GM23248 (cell line): ENCODE data around the gene KIF16B. TPM values are rescaled to one million over a fixed set of nuclear protein-coding genes. Genes with fewer than 3 reads are reported as not detected.

Experiments used
- DNase-seq: peaks from one replicate; pipeline ENCODE4 v3.0.0-alpha.2; 2015
- H2AFZ ChIP-seq: fragments of 200-600 bp; sonication (generic); 2 replicates; pipeline ENCODE4 v1.6.1; 2016; ENCODE audit warnings: antibody characterized with exemption
- H3F3A ChIP-seq: fragments of 200-600 bp; sonication (generic); 2 replicates; pipeline ENCODE4 v1.6.1; 2016; ENCODE audit warnings: mild to moderate bottlenecking, antibody characterized with exemption, mixed run types; ENCODE audit not compliant: insufficient read depth
- H3K27ac ChIP-seq: fragments of 200-600 bp; sonication (generic); 2 replicates; pipeline ENCODE4 v1.5.1; 2016; ENCODE audit warnings: mild to moderate bottlenecking
- H3K27me3 ChIP-seq: fragments of 200-600 bp; sonication (generic); replicated peaks from 2 replicates; pipeline ENCODE4 v1.6.1; 2016; ENCODE audit warnings: mild to moderate bottlenecking; ENCODE audit not compliant: insufficient read depth
- H3K36me3 ChIP-seq: fragments of 200-600 bp; sonication (generic); 2 replicates; pipeline ENCODE4 v1.6.1; 2016; ENCODE audit warnings: low read depth, mild to moderate bottlenecking
- H3K4me1 ChIP-seq: fragments of 200-600 bp; sonication (generic); 2 replicates; pipeline ENCODE4 v1.6.1; 2016; ENCODE audit warnings: mild to moderate bottlenecking; ENCODE audit not compliant: insufficient read depth
- H3K4me2 ChIP-seq: fragments of 200-600 bp; sonication (generic); one replicate; pipeline ENCODE4 v1.6.1; 2016; ENCODE audit warnings: mild to moderate bottlenecking; ENCODE audit not compliant: unreplicated experiment
- H3K4me3 ChIP-seq: fragments of 200-600 bp; sonication (generic); 2 replicates; pipeline ENCODE4 v1.5.1; 2016; ENCODE audit warnings: mild to moderate bottlenecking
- H3K79me2 ChIP-seq: fragments of 200-600 bp; sonication (generic); 2 replicates; pipeline ENCODE4 v1.6.1; 2016; ENCODE audit warnings: mild to moderate bottlenecking; ENCODE audit not compliant: insufficient read depth
- H3K9ac ChIP-seq: fragments of 200-600 bp; sonication (generic); 2 replicates; pipeline ENCODE4 v1.6.1; 2016; ENCODE audit warnings: mild to moderate bottlenecking
- H3K9me2 ChIP-seq: fragments of 200-600 bp; sonication (generic); 2 replicates; pipeline ENCODE4 v1.6.1; 2016; ENCODE audit warnings: mixed run types, mild to moderate bottlenecking, moderate library complexity; ENCODE audit not compliant: insufficient read depth
- H3K9me3 ChIP-seq: fragments of 200-600 bp; sonication (generic); one replicate; pipeline ENCODE4 v1.6.1; 2017; ENCODE audit warnings: low read depth
- H4K20me1 ChIP-seq: fragments of 200-600 bp; sonication (generic); 2 replicates; pipeline ENCODE4 v1.6.0; 2016; ENCODE audit not compliant: insufficient read depth
- EZH2 ChIP-seq: fragments of 200-600 bp; sonication (generic); IDR thresholded peaks from 2 replicates; pipeline ENCODE4 v1.6.1; 2018; ENCODE audit warnings: antibody characterized with exemption, mild to moderate bottlenecking; ENCODE audit not compliant: insufficient read depth, poor library complexity, severe bottlenecking
- EZH2phosphoT487 ChIP-seq: fragments of 200-600 bp; sonication (generic); IDR thresholded peaks from 2 replicates; pipeline ENCODE4 v1.6.1; 2018; ENCODE audit warnings: antibody characterized with exemption, moderate library complexity, mild to moderate bottlenecking, low read depth; ENCODE audit not compliant: insufficient read depth
- WGBS, 2 experiments: methylation state at CpG; one replicate each; pipeline ENCODE4 v1.1.6; 2015 to 2017; ENCODE audit warnings: low lambda C conversion rate in 2 of 2, low coverage in 1 of 2; ENCODE audit errors: missing lambda C conversion rate in 2 of 2; 5-methylcytosine and 5-hydroxymethylcytosine counted together
- in situ Hi-C: fragments of 300-500 bp; cut with MboI; formaldehyde crosslinking; loops from 2 replicates; pipeline ENCODE4 v1.15.0; 2020
- polyA plus RNA-seq: library from polyadenylated mRNA; unstranded; fragments of >200 nt; fragmentation: Nextera tagmentation; extraction: Ambion mirVana; gene quantifications from 2 replicates; pipeline ENCODE4 v1.2.1, GENCODE V29; 2016
- total RNA-seq: library from RNA; depleted of rRNA; stranded (reverse); fragments of >200 nt; shearing (Covaris generic); gene quantifications from 2 replicates; pipeline ENCODE4 v1.2.3, GENCODE V29; 2014

Gene KIF16B
- total and polyA plus RNA-seq, 2 experiments from 2014 or later, result 1.7 to 2.6 TPM

- Histone ChIP-seq H3K27ac (no peak overlapping the region), H3K9ac (no peak overlapping the region), H3K9me2 (no peaks in the 10 kb centered on the region), H3F3A (no peaks in the 10 kb centered on the region), H4K20me1 (no peaks in the 10 kb centered on the region), H3K4me2 (no peak overlapping the region), H3K36me3 (no peaks in the 10 kb centered on the region), H3K27me3 (no peaks in the 10 kb centered on the region), H3K79me2 (no peaks in the 10 kb centered on the region), H2AFZ (no peak overlapping the region), H3K9me3 (no peaks in the 10 kb centered on the region), H3K4me3 (no peak overlapping the region), H3K4me1 (no peaks in the 10 kb centered on the region)
- TF ChIP-seq EZH2phosphoT487 (no peak), EZH2 (no peak)
- in situ Hi-C loops, result no loop called here
- DNase-seq, result no peak
- 58% methylated on average over 7 of the region's 7 CpGs for WGBS, 2 experiments
These were observed 327.0 kb downstream of the KIF16B start for GRCh38 chr20:16246291-16246690.

DNA sequence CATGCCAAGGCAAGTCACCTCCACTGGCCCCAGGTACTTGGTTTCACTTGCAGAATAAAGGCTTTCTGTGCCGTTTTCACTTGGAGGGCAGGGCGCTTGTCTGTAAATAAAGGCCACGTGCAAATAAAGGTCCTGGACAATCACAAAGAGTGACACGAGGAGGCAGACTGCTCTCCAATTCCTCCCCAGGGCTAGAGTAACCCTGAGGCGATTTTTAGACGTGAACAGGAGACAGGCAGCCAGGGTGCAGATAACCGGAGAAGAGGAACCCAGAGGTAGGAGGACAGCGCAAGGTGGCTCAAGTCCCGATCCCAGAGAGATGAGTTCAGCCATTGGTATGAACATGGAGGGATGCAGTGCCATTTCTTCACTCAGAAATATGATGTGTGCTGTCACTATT is 327.4 kb downstream of the KIF16B start:
- WGBS, 2 experiments, result 46 to 47% methylated on average over 9 of the region's 9 CpGs
- no peak for TF ChIP-seq EZH2
- TF ChIP-seq EZH2phosphoT487, result no peak

DNA sequence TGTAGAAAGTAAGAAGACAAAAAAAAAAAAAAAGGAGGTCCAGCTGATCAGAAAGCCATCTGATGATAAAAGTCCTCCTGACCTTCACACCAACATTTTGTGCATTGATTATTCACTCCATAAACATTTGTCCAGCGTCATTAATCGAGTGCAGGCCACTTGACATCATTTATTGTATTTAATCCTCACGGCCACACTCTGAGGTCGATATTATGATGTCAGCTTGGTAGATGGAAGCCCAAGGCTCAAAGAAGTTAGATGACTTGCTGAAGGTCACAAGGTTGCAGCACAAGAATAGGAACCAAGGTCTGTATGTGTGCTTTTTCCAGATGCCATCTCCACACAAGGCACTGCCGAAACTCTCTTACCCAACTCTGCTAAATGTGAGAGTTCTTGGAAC is 328.4 kb downstream of the KIF16B start:
- Histone ChIP-seq H3K4me3 (no peak overlapping the region), H3F3A (no peaks in the 10 kb centered on the region)

More for the DNA sequence above, 327.4 kb downstream of the KIF16B start:
- H3K9ac ChIP-seq, result no peak overlapping the region
- no peaks in the 10 kb centered on the region for H3K36me3 ChIP-seq
- no peak overlapping the region for H2AFZ ChIP-seq
- no peak overlapping the region for H3K4me3 ChIP-seq
- in situ Hi-C loops, result no loop called here
- no peaks in the 10 kb centered on the region for H3K9me3 ChIP-seq
- no peak overlapping the region for H3K4me2 ChIP-seq
- no peaks in the 10 kb centered on the region for H3K27me3 ChIP-seq
- DNase-seq, result no peak
- no peaks in the 10 kb centered on the region for H3K4me1 ChIP-seq
- no peaks in the 10 kb centered on the region for H3F3A ChIP-seq
- H3K79me2 ChIP-seq, result no peaks in the 10 kb centered on the region
- H4K20me1 ChIP-seq, result no peaks in the 10 kb centered on the region
- no peaks in the 10 kb centered on the region for H3K9me2 ChIP-seq
- no peak overlapping the region for H3K27ac ChIP-seq

DNA sequence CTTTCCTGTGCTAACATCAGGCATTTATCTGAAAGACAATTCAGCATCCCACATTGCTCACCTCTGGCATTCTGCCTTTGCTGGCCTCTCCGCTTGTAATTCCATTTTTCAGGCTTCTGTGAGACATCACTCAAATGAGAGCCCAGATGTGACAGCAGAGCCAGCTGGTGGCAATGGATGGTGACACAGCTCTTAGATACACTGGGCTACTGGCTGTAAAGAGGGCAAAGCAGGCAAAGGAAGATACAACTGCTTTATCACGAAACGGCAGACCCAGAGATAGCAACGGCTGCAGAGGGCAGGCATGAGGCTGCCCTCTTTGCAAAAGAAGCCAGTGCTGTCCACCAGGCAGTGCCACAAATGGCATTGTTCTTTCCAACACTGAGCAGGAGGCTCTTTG is 329.8 kb downstream of the KIF16B start:
- WGBS, 2 experiments, result 5% methylated on average over 4 of the region's 4 CpGs
- Histone ChIP-seq H3K27me3 (no peaks in the 10 kb centered on the region), H3K4me2 (peak overlapping the region; percentile 12), H3F3A (no peaks in the 10 kb centered on the region), H3K27ac (no peak overlapping the region), H3K9me3 (no peaks in the 10 kb centered on the region), H4K20me1 (no peaks in the 10 kb centered on the region), H2AFZ (no peak overlapping the region), H3K79me2 (no peaks in the 10 kb centered on the region), H3K4me3 (peak overlapping the region; percentile 29; the same call in 1 of the 2 replicates), H3K9ac (no peak overlapping the region), H3K9me2 (no peaks in the 10 kb centered on the region), H3K4me1 (no peaks in the 10 kb centered on the region), H3K36me3 (no peaks in the 10 kb centered on the region)
- DNase-seq, result no peak
- TF ChIP-seq EZH2phosphoT487 (no peak), EZH2 (no peak)
- in situ Hi-C loops, result no loop called here

More for the DNA sequence above, 328.4 kb downstream of the KIF16B start:
- H3K9me3 ChIP-seq, result no peaks in the 10 kb centered on the region
- WGBS, 2 experiments, result 55% methylated on average over 5 of the region's 5 CpGs
- no peaks in the 10 kb centered on the region for H3K9me2 ChIP-seq
- H3K9ac ChIP-seq, result no peak overlapping the region
- TF ChIP-seq EZH2phosphoT487 (no peak), EZH2 (no peak)
- no peaks in the 10 kb centered on the region for H3K27me3 ChIP-seq
- no peaks in the 10 kb centered on the region for H4K20me1 ChIP-seq
- no peak overlapping the region for H3K27ac ChIP-seq
- no peaks in the 10 kb centered on the region for H3K79me2 ChIP-seq
- no peak for DNase-seq
- no peak overlapping the region for H2AFZ ChIP-seq
- in situ Hi-C loops, result no loop called here
- no peaks in the 10 kb centered on the region for H3K4me1 ChIP-seq
- H3K4me2 ChIP-seq, result no peak overlapping the region
- no peaks in the 10 kb centered on the region for H3K36me3 ChIP-seq

DNA sequence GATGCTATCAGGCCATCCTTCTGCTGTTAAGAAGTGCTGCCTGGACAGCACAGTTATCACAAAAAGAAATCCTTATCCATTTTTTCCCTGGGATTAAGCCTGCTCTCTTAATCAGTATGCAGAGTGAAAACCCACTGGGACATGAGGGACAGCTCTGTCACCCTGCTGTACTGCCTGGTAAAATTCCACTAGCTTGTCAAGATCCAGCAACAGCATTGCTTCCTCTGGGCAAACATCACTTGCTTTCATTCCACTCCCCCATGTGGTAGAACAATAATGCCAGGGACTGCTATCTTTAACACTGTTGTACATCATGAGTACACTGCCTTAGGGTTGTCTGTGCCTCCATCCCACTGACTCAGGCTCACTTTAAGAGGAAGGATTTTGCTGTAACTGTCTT is 331.3 kb downstream of the KIF16B start:
- DNase-seq, result no peak
- in situ Hi-C loops, result no loop called here

More for the DNA sequence above, 331.3 kb downstream of the KIF16B start:
- no peak overlapping the region for H2AFZ ChIP-seq
- H3K27ac ChIP-seq, result no peak overlapping the region
- TF ChIP-seq EZH2phosphoT487 (no peak), EZH2 (no peak)
- no peaks in the 10 kb centered on the region for H3F3A ChIP-seq
- H3K4me2 ChIP-seq, result no peak overlapping the region
- no peaks in the 10 kb centered on the region for H3K9me3 ChIP-seq
- H3K79me2 ChIP-seq, result no peaks in the 10 kb centered on the region
- no peaks in the 10 kb centered on the region for H3K27me3 ChIP-seq
- H3K9ac ChIP-seq, result no peak overlapping the region
- no peaks in the 10 kb centered on the region for H3K36me3 ChIP-seq
- H3K4me3 ChIP-seq, result no peak overlapping the region
- no peaks in the 10 kb centered on the region for H3K4me1 ChIP-seq
- no peaks in the 10 kb centered on the region for H4K20me1 ChIP-seq
- H3K9me2 ChIP-seq, result no peaks in the 10 kb centered on the region
